ENCODE measurements around the gene OR51E2.

The OR51E2 gene

GRCh38 chr11:4641501-4641900, 56.2 kb downstream of the OR51E2 start:
- H3K27me3 ChIP-seq (ENCODE audit: insufficient read depth, low read depth) = no peaks in the 10 kb centered on the region
- no peaks in the 10 kb centered on the region for H3K4me1 ChIP-seq (ENCODE audit: low read depth, poor library complexity, severe bottlenecking)
- no peak overlapping the region for H3K4me3 ChIP-seq (IDR thresholded peaks at IDR 0.05; ENCODE audit: insufficient read depth, low read depth, low read length)
- no peaks in the 10 kb centered on the region for H4K20me1 ChIP-seq (ENCODE audit: insufficient read depth)
- H3K79me2 ChIP-seq (ENCODE audit: insufficient read depth, low read depth) = no peaks in the 10 kb centered on the region
- H3K4me2 ChIP-seq = no peak overlapping the region
- H3K9ac ChIP-seq = no peak overlapping the region
- no peak overlapping the region for H3K27ac ChIP-seq
- H2AFZ ChIP-seq (ENCODE audit: low read depth) = no peak overlapping the region
- H3K36me3 ChIP-seq (ENCODE audit: insufficient read depth) = no peaks in the 10 kb centered on the region
- no peak for TF ChIP-seq CTCF (conservative IDR thresholded peaks at IDR 0.05; ENCODE audit: low read depth, low read length)

- no peaks in the 10 kb centered on the region for H4K20me1 ChIP-seq (ENCODE audit: insufficient read depth)
- H3K9ac ChIP-seq = no peak overlapping the region
- no peak overlapping the region for H3K4me3 ChIP-seq (IDR thresholded peaks at IDR 0.05; ENCODE audit: insufficient read depth, low read depth, low read length)
- no peak overlapping the region for H2AFZ ChIP-seq (ENCODE audit: low read depth)
- no peak for TF ChIP-seq CTCF (conservative IDR thresholded peaks at IDR 0.05; ENCODE audit: low read depth, low read length)
- no peaks in the 10 kb centered on the region for H3K4me1 ChIP-seq (ENCODE audit: low read depth, poor library complexity, severe bottlenecking)
- H3K27me3 ChIP-seq (ENCODE audit: insufficient read depth, low read depth) = no peaks in the 10 kb centered on the region
- H3K4me2 ChIP-seq = no peak overlapping the region
- H3K79me2 ChIP-seq (ENCODE audit: insufficient read depth, low read depth) = no peaks in the 10 kb centered on the region
- no peaks in the 10 kb centered on the region for H3K36me3 ChIP-seq (ENCODE audit: insufficient read depth)
- no peak overlapping the region for H3K27ac ChIP-seq
Measured at GRCh38 chr11:4639931-4640330, 57.7 kb downstream of the OR51E2 start.

- no peak overlapping the region for H3K4me3 ChIP-seq (IDR thresholded peaks at IDR 0.05; ENCODE audit: insufficient read depth, low read depth, low read length)
- H3K4me1 ChIP-seq (ENCODE audit: low read depth, poor library complexity, severe bottlenecking) = no peaks in the 10 kb centered on the region
- no peaks in the 10 kb centered on the region for H3K27me3 ChIP-seq (ENCODE audit: insufficient read depth, low read depth)
- no peak overlapping the region for H3K4me2 ChIP-seq
- H3K27ac ChIP-seq = no peak overlapping the region
- H3K36me3 ChIP-seq (ENCODE audit: insufficient read depth) = no peaks in the 10 kb centered on the region
- H3K9ac ChIP-seq = no peak overlapping the region
- peak overlapping the region; percentile 74; the same call in 1 of the 2 replicates for H2AFZ ChIP-seq (ENCODE audit: low read depth)
- no peak for TF ChIP-seq CTCF (conservative IDR thresholded peaks at IDR 0.05; ENCODE audit: low read depth, low read length)
- H4K20me1 ChIP-seq (ENCODE audit: insufficient read depth) = no peaks in the 10 kb centered on the region
- H3K79me2 ChIP-seq (ENCODE audit: insufficient read depth, low read depth) = no peaks in the 10 kb centered on the region
Measured at GRCh38 chr11:4637662-4638047, 60.0 kb downstream of the OR51E2 start.

- no peaks in the 10 kb centered on the region for H3K79me2 ChIP-seq (ENCODE audit: insufficient read depth, low read depth)
- no peaks in the 10 kb centered on the region for H3K4me1 ChIP-seq (ENCODE audit: low read depth, poor library complexity, severe bottlenecking)
- TF ChIP-seq CTCF (conservative IDR thresholded peaks at IDR 0.05; ENCODE audit: low read depth, low read length) = peak; percentile 82
- no peaks in the 10 kb centered on the region for H3K27me3 ChIP-seq (ENCODE audit: insufficient read depth, low read depth)
- no peak within 1 kb of the TSS for H3K9ac ChIP-seq
- peak within 1 kb of the TSS; percentile 33; the same call in 1 of the 2 replicates for H3K4me2 ChIP-seq
- H4K20me1 ChIP-seq (ENCODE audit: insufficient read depth) = no peaks in the 10 kb centered on the region
- no peak within 1 kb of the TSS for H3K27ac ChIP-seq
- no peak within 1 kb of the TSS for H3K4me3 ChIP-seq (IDR thresholded peaks at IDR 0.05; ENCODE audit: insufficient read depth, low read depth, low read length)
- peak within 1 kb of the TSS; percentile 74 for H2AFZ ChIP-seq (ENCODE audit: low read depth)
- no peaks in the 10 kb centered on the region for H3K36me3 ChIP-seq (ENCODE audit: insufficient read depth)
Measured at GRCh38 chr11:4636962-4637661, 60.5 kb downstream of the OR51E2 start, which contains the start of gene OR51D1. OR51D1 (plus strand) TSS chr11:4637477; CDS start chr11:4639791, 2,314 bp downstream.
